GM12872 (cell line): ENCODE data around the gene AMELY.

Experiments
- CTCF ChIP-seq: IDR thresholded peaks from 3 replicates; pipeline ENCODE4 v1.5.1; 2011; ENCODE audit warnings: low read depth, mild to moderate bottlenecking, low read length, moderate library complexity; ENCODE audit not compliant: insufficient read depth

The AMELY gene

GRCh38 chrY:6911253-6911881 is at the start of gene AMELY:
Gene AMELY, minus strand, starts transcription at chrY:6911752. Its CDS starts 39,144 bp downstream, at chrY:6872608.
- TF ChIP-seq CTCF, result no peak

GRCh38 chrY:6949947-6950346 is 38.4 kb upstream of the AMELY start:
- TF ChIP-seq CTCF, result no peak

GRCh38 chrY:6948378-6948777 is 36.8 kb upstream of the AMELY start:
- no peak for TF ChIP-seq CTCF

- no peak for TF ChIP-seq CTCF
Measured at GRCh38 chrY:6947695-6948094, 36.1 kb upstream of the AMELY start.

GRCh38 chrY:6935497-6935896 is 23.9 kb upstream of the AMELY start:
- TF ChIP-seq CTCF, result no peak

- no peak for TF ChIP-seq CTCF
Measured at GRCh38 chrY:6931779-6932396, 20.3 kb upstream of the AMELY start.

- TF ChIP-seq CTCF, result no peak
Measured at GRCh38 chrY:6929237-6929636, 17.7 kb upstream of the AMELY start.
